CD8-positive, alpha-beta memory T cell (primary cell): ENCODE data around the gene TRAF3IP1. TPM values are rescaled to one million over a fixed set of nuclear protein-coding genes. Genes with fewer than 3 reads are reported as not detected.
A peak's percentile ranks its signal among the peaks of the same experiment; 100 is the strongest.
"Not testable (repeated sequence)": the region's sequence is repeated elsewhere in the genome, so short reads cannot be mapped to it uniquely, and the experiment has no call there.

Experiments
- CTCF ChIA-PET: fragments of 350-600 bp; sonication (Branson Sonifier 250); formaldehyde crosslinking; loops from one replicate; lab custom pipeline; 2021; ENCODE audit warnings: antibody characterized with exemption; lab: Charles Lee
- POLR2A ChIA-PET: fragments of 350-600 bp; sonication (Branson Sonifier 250); formaldehyde crosslinking; loops from one replicate; lab custom pipeline; 2021; ENCODE audit warnings: antibody characterized with exemption; lab: Charles Lee
- DNase-seq, 5 donors: peaks; one replicate each; pipeline versions ENCODE4 v3.0.0 to v3.0.0-alpha.2; 2020 to 2022; ENCODE audit warnings: mixed read lengths in 1 of 5
- H3K27ac ChIP-seq: one replicate; pipeline ENCODE4 v1.7.0; 2013; ENCODE audit warnings: low read depth, mild to moderate bottlenecking, low read length, moderate library complexity
- H3K27me3 ChIP-seq: 2 replicates; pipeline ENCODE4 v1.7.0; 2013; ENCODE audit warnings: low read length, mild to moderate bottlenecking; ENCODE audit not compliant: insufficient read depth, poor library complexity, severe bottlenecking
- H3K36me3 ChIP-seq: 2 replicates; pipeline ENCODE4 v1.7.0; 2013; ENCODE audit warnings: mild to moderate bottlenecking, low read length, moderate library complexity; ENCODE audit not compliant: insufficient read depth
- H3K4me1 ChIP-seq: 2 replicates; pipeline ENCODE4 v1.7.0; 2013; ENCODE audit warnings: mild to moderate bottlenecking, low read length, moderate library complexity; ENCODE audit not compliant: insufficient read depth
- H3K4me3 ChIP-seq: 2 replicates; pipeline ENCODE4 v1.7.0; 2013; ENCODE audit warnings: mild to moderate bottlenecking, low read length
- H3K9me3 ChIP-seq: 2 replicates; pipeline ENCODE4 v1.7.0; 2013; ENCODE audit warnings: mild to moderate bottlenecking, low read length
- H3K27ac Mint-ChIP-seq, 8 donors: one replicate each; pipeline ENCODE4 v1.8.0; 2020 to 2021; ENCODE audit warnings: mixed read lengths in 8 of 8, mild to moderate bottlenecking in 6 of 8, inconsistent platforms in 3 of 8, moderate library complexity in 3 of 8
- H3K27me3 Mint-ChIP-seq, 2 donors: one replicate each; pipeline ENCODE4 v1.8.0; 2020 to 2021; ENCODE audit warnings: mixed read lengths in 2 of 2, mild to moderate bottlenecking in 1 of 2, moderate library complexity in 1 of 2
- H3K36me3 Mint-ChIP-seq, 3 donors: one replicate each; pipeline ENCODE4 v1.8.0; 2020 to 2021; ENCODE audit warnings: mixed read lengths in 3 of 3, inconsistent platforms in 1 of 3, mild to moderate bottlenecking in 1 of 3
- H3K4me1 Mint-ChIP-seq, 3 donors: one replicate each; pipeline ENCODE4 v1.8.0; 2020 to 2021; ENCODE audit warnings: mixed read lengths in 3 of 3, inconsistent platforms in 1 of 3, mild to moderate bottlenecking in 1 of 3
- H3K4me3 Mint-ChIP-seq, 7 donors: one replicate each; pipeline ENCODE4 v1.8.0; 2020 to 2021; ENCODE audit warnings: mixed read lengths in 7 of 7, mild to moderate bottlenecking in 6 of 7, moderate library complexity in 4 of 7, inconsistent platforms in 2 of 7
- H3K9me3 Mint-ChIP-seq, 5 donors: one replicate each; pipeline ENCODE4 v1.8.0; 2020 to 2022; ENCODE audit warnings: mixed read lengths in 5 of 5, mild to moderate bottlenecking in 3 of 5, moderate library complexity in 2 of 5, inconsistent platforms in 1 of 5
- polyA plus RNA-seq: library from polyadenylated mRNA; unstranded; fragments of 300-500 nt; fragmentation: Illumina TruSeq; gene quantifications from one replicate; pipeline ENCODE4 v1.2.3, GENCODE V29; 2021
- total RNA-seq, 2 experiments: library from RNA; stranded (reverse); gene quantifications; one replicate each; pipeline ENCODE4 v1.2.3, GENCODE V29; 2021

TRAF3IP1 gene
- total and polyA plus RNA-seq, 3 experiments from 2014 or later = 10.2 to 15.9 (median 14.7) TPM

- H3K9me3 Mint-ChIP-seq, H3K27ac Mint-ChIP-seq, H3K4me1 ChIP-seq, H3K4me3 ChIP-seq, CTCF ChIA-PET, H3K9me3 ChIP-seq, H3K36me3 ChIP-seq, POLR2A ChIA-PET, H3K27me3 Mint-ChIP-seq, DNase-seq, H3K4me3 Mint-ChIP-seq, H3K27me3 ChIP-seq, H3K27ac ChIP-seq: not testable (repeated sequence)
- H3K36me3 Mint-ChIP-seq = peaks cover 0 to 49% (median 13%) of the 10 kb centered on the region in 3 donors
- H3K4me1 Mint-ChIP-seq = peaks cover 3 to 18% (median 11%) of the 10 kb centered on the region in 3 donors
Measured at GRCh38 chr2:238335591-238335990, 15.3 kb downstream of the TRAF3IP1 start.

GRCh38 chr2:238336151-238336550 lies 15.8 kb downstream of the TRAF3IP1 start:
- no peaks in the 10 kb centered on the region for H3K36me3 ChIP-seq
- H3K27me3 ChIP-seq = no peaks in the 10 kb centered on the region
- Mint-ChIP-seq H3K4me1 (peaks cover 3 to 18% (median 11%) of the 10 kb centered on the region in 3 donors), H3K27me3 (no peaks in the 10 kb centered on the region), H3K27ac (peak overlapping the region in 1 of 8 donors; percentile 26), H3K9me3 (no peaks in the 10 kb centered on the region), H3K4me3 (no peak overlapping the region), H3K36me3 (peaks cover 0 to 47% (median 13%) of the 10 kb centered on the region in 3 donors)
- no peaks in the 10 kb centered on the region for H3K9me3 ChIP-seq
- CTCF ChIA-PET = no interaction called here
- H3K4me1 ChIP-seq = no peaks in the 10 kb centered on the region
- POLR2A ChIA-PET = no interaction called here
- no peak overlapping the region for H3K27ac ChIP-seq
- DNase-seq = no peak
- H3K4me3 ChIP-seq = no peak overlapping the region

GRCh38 chr2:238336793-238337444 lies 16.6 kb downstream of the TRAF3IP1 start:
- H3K4me1 Mint-ChIP-seq = peaks cover 3 to 18% (median 11%) of the 10 kb centered on the region in 3 donors
- no peaks in the 10 kb centered on the region for H3K4me1 ChIP-seq
- no peaks in the 10 kb centered on the region for H3K9me3 ChIP-seq
- H3K27ac ChIP-seq = no peak overlapping the region
- no peak overlapping the region for H3K4me3 Mint-ChIP-seq
- peaks cover 0 to 45% (median 13%) of the 10 kb centered on the region in 3 donors for H3K36me3 Mint-ChIP-seq
- DNase-seq = no peak
- H3K27me3 ChIP-seq = no peaks in the 10 kb centered on the region
- H3K27me3 Mint-ChIP-seq = no peaks in the 10 kb centered on the region
- no peaks in the 10 kb centered on the region for H3K9me3 Mint-ChIP-seq
- ChIA-PET POLR2A (no interaction called here), CTCF (no interaction called here)
- no peaks in the 10 kb centered on the region for H3K36me3 ChIP-seq
- H3K27ac Mint-ChIP-seq = peak overlapping the region in 4 of 8 donors; percentile 9 to 70 (median 32)
- no peak overlapping the region for H3K4me3 ChIP-seq

GRCh38 chr2:238337846-238338245 lies 17.5 kb downstream of the TRAF3IP1 start:
- Mint-ChIP-seq H3K27ac (peak overlapping the region in 2 of 8 donors; percentile 43 to 61), H3K4me3 (no peak overlapping the region), H3K27me3 (no peaks in the 10 kb centered on the region), H3K36me3 (peaks cover 0 to 44% (median 13%) of the 10 kb centered on the region in 3 donors), H3K4me1 (peaks cover 3 to 18% (median 11%) of the 10 kb centered on the region in 3 donors), H3K9me3 (no peaks in the 10 kb centered on the region)
- no peaks in the 10 kb centered on the region for H3K36me3 ChIP-seq
- H3K27me3 ChIP-seq = no peaks in the 10 kb centered on the region
- H3K4me1 ChIP-seq = no peaks in the 10 kb centered on the region
- H3K27ac ChIP-seq = no peak overlapping the region
- H3K9me3 ChIP-seq = no peaks in the 10 kb centered on the region
- DNase-seq = no peak
- POLR2A ChIA-PET = no interaction called here
- CTCF ChIA-PET = no interaction called here
- H3K4me3 ChIP-seq = no peak overlapping the region

GRCh38 chr2:238338710-238339394 lies 18.5 kb downstream of the TRAF3IP1 start:
- Mint-ChIP-seq H3K36me3 (peaks cover 0 to 36% (median 13%) of the 10 kb centered on the region in 3 donors), H3K9me3 (no peaks in the 10 kb centered on the region), H3K27ac (peak overlapping the region in 2 of 8 donors; percentile 64 to 81), H3K4me3 (no peak overlapping the region), H3K4me1 (peaks cover 3 to 18% (median 11%) of the 10 kb centered on the region in 3 donors), H3K27me3 (no peaks in the 10 kb centered on the region)
- H3K9me3 ChIP-seq = no peaks in the 10 kb centered on the region
- no peak overlapping the region for H3K4me3 ChIP-seq
- ChIA-PET POLR2A (no interaction called here), CTCF (no interaction called here)
- no peaks in the 10 kb centered on the region for H3K27me3 ChIP-seq
- H3K4me1 ChIP-seq = no peaks in the 10 kb centered on the region
- no peak for DNase-seq
- H3K36me3 ChIP-seq = no peaks in the 10 kb centered on the region
- no peak overlapping the region for H3K27ac ChIP-seq

- Histone ChIP-seq H3K36me3 (no peaks in the 10 kb centered on the region), H3K4me3 (no peak overlapping the region), H3K27me3 (no peaks in the 10 kb centered on the region), H3K27ac (no peak overlapping the region), H3K9me3 (no peaks in the 10 kb centered on the region), H3K4me1 (no peaks in the 10 kb centered on the region)
- no peak overlapping the region for H3K4me3 Mint-ChIP-seq
- ChIA-PET CTCF (no interaction called here), POLR2A (no interaction called here)
- DNase-seq = no peak
- H3K27me3 Mint-ChIP-seq = no peaks in the 10 kb centered on the region
- H3K36me3 Mint-ChIP-seq = peaks cover 0 to 37% (median 14%) of the 10 kb centered on the region in 3 donors
- H3K9me3 Mint-ChIP-seq = no peaks in the 10 kb centered on the region
- H3K27ac Mint-ChIP-seq = no peak overlapping the region
- peaks cover 3 to 18% (median 11%) of the 10 kb centered on the region in 3 donors for H3K4me1 Mint-ChIP-seq
Measured at GRCh38 chr2:238339395-238339780, 19.1 kb downstream of the TRAF3IP1 start.

- Histone ChIP-seq H3K27me3 (no peaks in the 10 kb centered on the region), H3K9me3 (no peaks in the 10 kb centered on the region), H3K36me3 (no peaks in the 10 kb centered on the region), H3K27ac (no peak overlapping the region), H3K4me1 (no peaks in the 10 kb centered on the region), H3K4me3 (no peak overlapping the region)
- Mint-ChIP-seq H3K36me3 (peaks cover 0 to 37% (median 12%) of the 10 kb centered on the region in 3 donors), H3K9me3 (no peaks in the 10 kb centered on the region), H3K4me3 (no peak overlapping the region), H3K27ac (peak overlapping the region in 1 of 8 donors; percentile 16), H3K4me1 (peaks cover 3 to 18% (median 11%) of the 10 kb centered on the region in 3 donors), H3K27me3 (no peaks in the 10 kb centered on the region)
- no peak for DNase-seq
- POLR2A ChIA-PET = no interaction called here
- CTCF ChIA-PET = no interaction called here
Measured at GRCh38 chr2:238339814-238340213, 19.5 kb downstream of the TRAF3IP1 start.

GRCh38 chr2:238341536-238341935 lies 21.2 kb downstream of the TRAF3IP1 start:
- Histone ChIP-seq H3K27me3 (no peaks in the 10 kb centered on the region), H3K4me1 (no peaks in the 10 kb centered on the region), H3K27ac (no peak overlapping the region), H3K4me3 (no peak overlapping the region), H3K9me3 (no peaks in the 10 kb centered on the region), H3K36me3 (no peaks in the 10 kb centered on the region)
- no peaks in the 10 kb centered on the region for H3K9me3 Mint-ChIP-seq
- H3K27me3 Mint-ChIP-seq = no peaks in the 10 kb centered on the region
- peaks cover 3 to 18% (median 11%) of the 10 kb centered on the region in 3 donors for H3K4me1 Mint-ChIP-seq
- POLR2A ChIA-PET = no interaction called here
- CTCF ChIA-PET = no interaction called here
- no peak overlapping the region for H3K4me3 Mint-ChIP-seq
- no peak for DNase-seq
- H3K27ac Mint-ChIP-seq = no peak overlapping the region
- H3K36me3 Mint-ChIP-seq = peaks cover 1 to 42% (median 10%) of the 10 kb centered on the region in 3 donors
